Hepatocyte (in vitro differentiated cells): ENCODE measurements around the gene CLCNKB.

Experiments used
- CTCF ChIP-seq: fragments of 200-600 bp; sonication (generic); IDR thresholded peaks from 2 replicates; pipeline ENCODE4 v1.5.1; 2016; ENCODE audit warnings: antibody characterized with exemption, mild to moderate bottlenecking; ENCODE audit not compliant: poor library complexity
- EZH2 ChIP-seq: fragments of 200-600 bp; sonication (generic); IDR thresholded peaks from 2 replicates; pipeline ENCODE4 v1.6.1; 2016; ENCODE audit warnings: antibody characterized with exemption, mild to moderate bottlenecking, borderline replicate concordance

- TF ChIP-seq CTCF = peak; percentile 86
- TF ChIP-seq EZH2 = no peak
Measured at GRCh38 chr1:16032388-16033102, 11.0 kb upstream of the CLCNKB start.
